H9 (cell line): ENCODE results near the gene TMEM200C. TPM values are rescaled to one million over a fixed set of nuclear protein-coding genes. Genes with fewer than 3 reads are reported as not detected.

Experiments used
- DNase-seq: peaks from one replicate; pipeline ENCODE4 v3.0.0-alpha.2; 2017
- H2AFZ ChIP-seq: one replicate; pipeline ENCODE4 v1.6.1; 2013; ENCODE audit warnings: mild to moderate bottlenecking, low read length, control low read depth, moderate library complexity
- H2AK5ac ChIP-seq: 2 replicates; pipeline ENCODE4 v1.6.1; 2013; ENCODE audit warnings: low read length, control low read depth, mixed read lengths; ENCODE audit not compliant: insufficient read length
- H2BK120ac ChIP-seq: one replicate; pipeline ENCODE4 v1.6.1; 2013; ENCODE audit warnings: low read depth, mild to moderate bottlenecking, low read length, control low read depth, inconsistent platforms; ENCODE audit not compliant: poor library complexity, severe bottlenecking
- H2BK12ac ChIP-seq: 2 replicates; pipeline ENCODE4 v1.6.1; 2013; ENCODE audit warnings: low read length, control low read depth, mixed read lengths, low read depth; ENCODE audit not compliant: insufficient read length
- H2BK15ac ChIP-seq: 2 replicates; pipeline ENCODE4 v1.6.1; 2013; ENCODE audit warnings: low read depth, low read length, control low read depth
- H2BK20ac ChIP-seq: one replicate; pipeline ENCODE4 v1.6.1; 2013; ENCODE audit warnings: low read depth, mild to moderate bottlenecking, low read length, control low read depth, inconsistent platforms; ENCODE audit not compliant: poor library complexity, severe bottlenecking
- H2BK5ac ChIP-seq: 2 replicates; pipeline ENCODE4 v1.6.1; 2013; ENCODE audit warnings: low read length, control low read depth, mixed read lengths; ENCODE audit not compliant: insufficient read length
- H3K14ac ChIP-seq: 2 replicates; pipeline ENCODE4 v1.6.1; 2013; ENCODE audit warnings: low read length, control low read depth; ENCODE audit not compliant: insufficient read depth
- H3K18ac ChIP-seq: 2 replicates; pipeline ENCODE4 v1.6.1; 2013; ENCODE audit warnings: low read depth, mild to moderate bottlenecking, mixed read lengths, low read length, control low read depth; ENCODE audit not compliant: insufficient read length
- H3K23ac ChIP-seq: 2 replicates; pipeline ENCODE4 v1.6.1; 2013; ENCODE audit warnings: low read length, control low read depth, mixed read lengths, low read depth; ENCODE audit not compliant: insufficient read length
- H3K23me2 ChIP-seq: 2 replicates; pipeline ENCODE4 v1.6.1; 2013; ENCODE audit warnings: low read depth, mild to moderate bottlenecking, mixed read lengths, low read length, control low read depth; ENCODE audit not compliant: insufficient read length, poor library complexity, severe bottlenecking
- H3K27ac ChIP-seq: 2 replicates; pipeline ENCODE4 v1.5.1; 2013; ENCODE audit warnings: low read length, control low read depth, mixed read lengths, low read depth; ENCODE audit not compliant: insufficient read length
- H3K27me3 ChIP-seq: 2 replicates; pipeline ENCODE4 v1.6.1; 2013; ENCODE audit warnings: low read length, control low read depth, inconsistent platforms; ENCODE audit not compliant: insufficient read depth
- H3K4ac ChIP-seq: 2 replicates; pipeline ENCODE4 v1.6.1; 2013; ENCODE audit warnings: low read depth, mild to moderate bottlenecking, control low read depth, inconsistent platforms, low read length, moderate library complexity
- H3K4me1 ChIP-seq: 2 replicates; pipeline ENCODE4 v1.6.1; 2013; ENCODE audit warnings: low read length, control low read depth, inconsistent platforms; ENCODE audit not compliant: insufficient read depth
- H3K4me2 ChIP-seq: 2 replicates; pipeline ENCODE4 v1.6.1; 2013; ENCODE audit warnings: low read length, control low read depth, mixed read lengths; ENCODE audit not compliant: insufficient read length, insufficient read depth
- H3K56ac ChIP-seq: 2 replicates; pipeline ENCODE4 v1.6.1; 2013; ENCODE audit warnings: low read depth, mild to moderate bottlenecking, mixed read lengths, low read length, control low read depth; ENCODE audit not compliant: insufficient read length
- H3K79me1 ChIP-seq: 2 replicates; pipeline ENCODE4 v1.6.1; 2013; ENCODE audit warnings: low read depth, mild to moderate bottlenecking, moderate library complexity, low read length, control low read depth, inconsistent platforms; ENCODE audit not compliant: insufficient read depth, poor library complexity, severe bottlenecking
- H3K79me2 ChIP-seq: 2 replicates; pipeline ENCODE4 v1.6.1; 2013; ENCODE audit warnings: low read length, control low read depth, inconsistent platforms; ENCODE audit not compliant: insufficient read depth
- H3K9ac ChIP-seq: 2 replicates; pipeline ENCODE4 v1.6.1; 2013; ENCODE audit warnings: low read length, control low read depth, mixed read lengths; ENCODE audit not compliant: insufficient read length; ENCODE audit errors: extremely low read depth
- H3K9me3 ChIP-seq: one replicate; pipeline ENCODE4 v1.6.1; 2013; ENCODE audit warnings: low read depth, low read length, inconsistent platforms; ENCODE audit not compliant: control insufficient read depth
- H3T11ph ChIP-seq: one replicate; pipeline ENCODE4 v1.6.1; 2013; ENCODE audit warnings: mild to moderate bottlenecking, low read length, control low read depth, inconsistent platforms
- H4K20me1 ChIP-seq: one replicate; pipeline ENCODE4 v1.6.1; 2013; ENCODE audit not compliant: control insufficient read depth, insufficient read length, insufficient read depth
- H4K5ac ChIP-seq: 2 replicates; pipeline ENCODE4 v1.6.1; 2013; ENCODE audit warnings: low read depth, mild to moderate bottlenecking, mixed read lengths, low read length, control low read depth; ENCODE audit not compliant: insufficient read length
- H4K8ac ChIP-seq: replicated peaks from 2 replicates; pipeline ENCODE4 v1.6.1; 2013; ENCODE audit warnings: low read length, control low read depth, mixed read lengths, low read depth; ENCODE audit not compliant: insufficient read length
- H4K91ac ChIP-seq: 2 replicates; pipeline ENCODE4 v1.6.1; 2013; ENCODE audit warnings: low read depth, mild to moderate bottlenecking, moderate library complexity, mixed read lengths, low read length, control low read depth; ENCODE audit not compliant: insufficient read length
- H3K27ac Mint-ChIP-seq, 3 experiments: 2 replicates in 2 of 3; 3 replicates in 1 of 3; pipeline ENCODE4 v1.8.0; 2020 to 2021; ENCODE audit warnings: mixed read lengths in 3 of 3, mild to moderate bottlenecking in 1 of 3, moderate library complexity in 1 of 3
- H3K27me3 Mint-ChIP-seq: 2 replicates; pipeline ENCODE4 v1.8.0; 2021; ENCODE audit warnings: low read depth, mild to moderate bottlenecking, moderate library complexity, mixed read lengths
- H3K36me3 Mint-ChIP-seq, 3 experiments: 2 replicates in 2 of 3; 3 replicates in 1 of 3; pipeline ENCODE4 v1.8.0; 2020 to 2021; ENCODE audit warnings: low read depth in 3 of 3, mixed read lengths in 3 of 3; ENCODE audit not compliant: insufficient read depth in 1 of 3
- H3K4me1 Mint-ChIP-seq, 2 experiments: 2 replicates each; pipeline ENCODE4 v1.8.0; 2020; ENCODE audit warnings: mixed read lengths in 2 of 2
- H3K4me3 Mint-ChIP-seq, 2 experiments: 2 replicates in 1 of 2; 3 replicates in 1 of 2; pipeline ENCODE4 v1.8.0; 2020 to 2021; ENCODE audit warnings: mild to moderate bottlenecking in 2 of 2, mixed read lengths in 2 of 2, moderate library complexity in 1 of 2
- H3K9me3 Mint-ChIP-seq, 2 experiments: 2 replicates in 1 of 2; 3 replicates in 1 of 2; pipeline ENCODE4 v1.8.0; 2020; ENCODE audit warnings: mild to moderate bottlenecking in 2 of 2, mixed read lengths in 2 of 2, moderate library complexity in 1 of 2
- WGBS: extraction: QIAGEN DNeasy Blood & Tissue Kit; methylation state at CpG from one replicate; pipeline ENCODE4 v1.1.7; 2013; ENCODE audit warnings: missing lambda C conversion rate, low lambda C conversion rate, mixed read lengths; ENCODE audit not compliant: insufficient read length; ENCODE audit errors: extremely low coverage; 5-methylcytosine and 5-hydroxymethylcytosine counted together
- total RNA-seq: library from RNA; stranded (reverse); gene quantifications from 2 replicates; pipeline ENCODE4 v1.2.1, GENCODE V29; 2021
- TF ChIP-seq, protein P1 (sequence below): fragments of 200-600 bp; sonication (generic); conservative IDR thresholded peaks from 3 replicates; pipeline ENCODE4 v1.8.0; 2021; ENCODE audit warnings: antibody characterized with exemption, mild to moderate bottlenecking

TMEM200C gene
- total RNA-seq, 1 experiment from 2014 or later = 6.3 TPM

- Histone ChIP-seq H2AFZ (no peak overlapping the region), H3K4me2 (no peak overlapping the region), H2BK120ac (no peak overlapping the region), H3K4me1 (no peaks in the 10 kb centered on the region), H3K27ac (no peak overlapping the region), H2BK5ac (no peak overlapping the region), H2AK5ac (no peak overlapping the region), H2BK15ac (no peak overlapping the region), H3K79me2 (no peaks in the 10 kb centered on the region), H3T11ph (no peak overlapping the region), H2BK12ac (no peak overlapping the region), H2BK20ac (no peak overlapping the region), H3K4ac (no peak overlapping the region), H4K91ac (no peak overlapping the region), H4K8ac (no peak overlapping the region), H3K79me1 (no peaks in the 10 kb centered on the region), H3K18ac (no peak overlapping the region), H3K23me2 (peaks cover 5% of the 10 kb centered on the region), H3K14ac (no peak overlapping the region), H3K56ac (no peak overlapping the region), H4K5ac (no peak overlapping the region), H4K20me1 (no peaks in the 10 kb centered on the region), H3K9me3 (no peaks in the 10 kb centered on the region), H3K9ac (no peak overlapping the region), H3K27me3 (no peaks in the 10 kb centered on the region), H3K23ac (no peak overlapping the region)
- peaks cover 9 to 12% of the 10 kb centered on the region in 2 experiments for H3K4me1 Mint-ChIP-seq
- TF ChIP-seq, protein P1, sequence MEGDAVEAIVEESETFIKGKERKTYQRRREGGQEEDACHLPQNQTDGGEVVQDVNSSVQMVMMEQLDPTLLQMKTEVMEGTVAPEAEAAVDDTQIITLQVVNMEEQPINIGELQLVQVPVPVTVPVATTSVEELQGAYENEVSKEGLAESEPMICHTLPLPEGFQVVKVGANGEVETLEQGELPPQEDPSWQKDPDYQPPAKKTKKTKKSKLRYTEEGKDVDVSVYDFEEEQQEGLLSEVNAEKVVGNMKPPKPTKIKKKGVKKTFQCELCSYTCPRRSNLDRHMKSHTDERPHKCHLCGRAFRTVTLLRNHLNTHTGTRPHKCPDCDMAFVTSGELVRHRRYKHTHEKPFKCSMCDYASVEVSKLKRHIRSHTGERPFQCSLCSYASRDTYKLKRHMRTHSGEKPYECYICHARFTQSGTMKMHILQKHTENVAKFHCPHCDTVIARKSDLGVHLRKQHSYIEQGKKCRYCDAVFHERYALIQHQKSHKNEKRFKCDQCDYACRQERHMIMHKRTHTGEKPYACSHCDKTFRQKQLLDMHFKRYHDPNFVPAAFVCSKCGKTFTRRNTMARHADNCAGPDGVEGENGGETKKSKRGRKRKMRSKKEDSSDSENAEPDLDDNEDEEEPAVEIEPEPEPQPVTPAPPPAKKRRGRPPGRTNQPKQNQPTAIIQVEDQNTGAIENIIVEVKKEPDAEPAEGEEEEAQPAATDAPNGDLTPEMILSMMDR = no peak
- H3K36me3 Mint-ChIP-seq = no peaks in the 10 kb centered on the region; a peak in 1 of 7 replicates
- H3K27ac Mint-ChIP-seq = no peak overlapping the region
- no peak overlapping the region for H3K4me3 Mint-ChIP-seq
- peaks cover 12% of the 10 kb centered on the region for H3K27me3 Mint-ChIP-seq
- DNase-seq = no peak
- no peaks in the 10 kb centered on the region for H3K9me3 Mint-ChIP-seq
- WGBS = no CpG with 5 or more reads among the region's 2 CpGs
These were observed 10.0 kb downstream of the TMEM200C start for GRCh38 chr18:5885361-5885760.
